GM18867 (cell line): ENCODE data around the gene EFL1.
A peak's percentile ranks its signal among the peaks of the same experiment; 100 is the strongest.
"Not testable (repeated sequence)": the region's sequence is repeated elsewhere in the genome, so short reads cannot be mapped to it uniquely, and the experiment has no call there.

Source experiments
- ATAC-seq: cut with Tn5 transposase; IDR thresholded peaks from one replicate; pipeline ENCODE4 v1.9.1; 2021; ENCODE audit warnings: mild to moderate bottlenecking, moderate library complexity; ENCODE audit not compliant: unreplicated experiment

EFL1 gene

GRCh38 chr15:82262422-82263026 lies at the start of gene EFL1, which contains the start of gene SAXO2:
Gene EFL1 (minus strand): TSS chr15:82262734. CDS start chr15:82261778, 956 bp downstream.
Gene SAXO2 (plus strand): TSS chr15:82262818. CDS start chr15:82262880, 62 bp downstream.
- ATAC-seq, result peak; percentile 97

DNA sequence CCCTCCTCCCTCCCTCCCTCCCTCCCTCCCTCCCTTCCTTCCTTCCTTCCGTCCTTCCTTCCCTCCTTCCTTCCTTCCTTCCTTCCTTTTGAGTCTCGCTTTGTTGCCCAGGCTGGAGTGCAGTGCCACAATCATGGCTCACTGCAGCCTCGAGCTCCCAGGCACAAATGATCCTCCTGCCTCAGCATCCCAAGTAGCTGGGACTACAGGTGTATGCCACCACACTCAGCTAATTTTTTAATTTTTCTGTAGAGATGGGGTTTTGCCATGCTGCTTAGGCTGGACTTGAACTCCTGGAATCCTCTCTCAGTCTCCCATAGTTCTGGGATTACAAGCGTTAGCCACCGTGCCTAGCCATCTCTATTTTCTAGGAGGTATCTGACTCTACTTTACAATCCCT lies 48.8 kb upstream of the EFL1 start:
- ATAC-seq, result not testable (repeated sequence)

DNA sequence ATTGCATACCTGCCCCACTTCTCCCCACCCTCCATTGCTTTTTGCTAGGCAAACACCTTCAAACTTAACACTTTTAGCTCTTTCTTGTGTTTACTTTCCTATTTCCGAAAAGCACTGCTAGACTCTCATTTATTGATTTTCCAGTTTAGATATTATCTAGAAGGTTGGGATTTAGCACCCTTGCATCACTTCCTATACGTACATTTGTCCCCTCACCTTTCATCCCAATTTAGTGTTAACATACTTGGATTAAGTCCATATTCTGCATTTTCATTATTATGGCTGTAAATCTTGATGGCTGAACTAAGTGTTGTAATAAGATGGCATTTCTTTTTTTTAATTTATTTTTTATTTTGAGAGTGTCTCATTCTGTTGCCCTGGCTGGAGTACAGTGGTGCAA lies 47.3 kb upstream of the EFL1 start:
- ATAC-seq, result no peak

DNA sequence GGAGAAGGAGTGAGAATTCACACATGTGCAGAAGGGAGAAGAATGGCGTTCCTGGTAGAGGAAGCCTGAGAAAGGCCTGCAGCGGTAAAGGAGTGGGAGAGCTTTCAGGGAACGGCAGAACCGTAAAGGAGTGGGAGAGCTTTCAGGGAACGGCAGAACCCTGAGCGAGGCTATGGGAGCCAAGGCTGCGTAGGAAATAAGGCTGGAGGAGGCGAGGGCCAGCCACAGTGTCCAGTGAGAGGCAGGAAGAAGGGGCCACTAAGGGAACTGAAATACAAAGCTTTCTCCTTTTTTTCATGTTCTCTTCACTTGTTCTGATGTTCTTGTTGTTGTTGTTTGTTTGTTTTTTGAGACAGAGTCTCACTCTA lies 45.2 kb upstream of the EFL1 start:
- ATAC-seq, result no peak

DNA sequence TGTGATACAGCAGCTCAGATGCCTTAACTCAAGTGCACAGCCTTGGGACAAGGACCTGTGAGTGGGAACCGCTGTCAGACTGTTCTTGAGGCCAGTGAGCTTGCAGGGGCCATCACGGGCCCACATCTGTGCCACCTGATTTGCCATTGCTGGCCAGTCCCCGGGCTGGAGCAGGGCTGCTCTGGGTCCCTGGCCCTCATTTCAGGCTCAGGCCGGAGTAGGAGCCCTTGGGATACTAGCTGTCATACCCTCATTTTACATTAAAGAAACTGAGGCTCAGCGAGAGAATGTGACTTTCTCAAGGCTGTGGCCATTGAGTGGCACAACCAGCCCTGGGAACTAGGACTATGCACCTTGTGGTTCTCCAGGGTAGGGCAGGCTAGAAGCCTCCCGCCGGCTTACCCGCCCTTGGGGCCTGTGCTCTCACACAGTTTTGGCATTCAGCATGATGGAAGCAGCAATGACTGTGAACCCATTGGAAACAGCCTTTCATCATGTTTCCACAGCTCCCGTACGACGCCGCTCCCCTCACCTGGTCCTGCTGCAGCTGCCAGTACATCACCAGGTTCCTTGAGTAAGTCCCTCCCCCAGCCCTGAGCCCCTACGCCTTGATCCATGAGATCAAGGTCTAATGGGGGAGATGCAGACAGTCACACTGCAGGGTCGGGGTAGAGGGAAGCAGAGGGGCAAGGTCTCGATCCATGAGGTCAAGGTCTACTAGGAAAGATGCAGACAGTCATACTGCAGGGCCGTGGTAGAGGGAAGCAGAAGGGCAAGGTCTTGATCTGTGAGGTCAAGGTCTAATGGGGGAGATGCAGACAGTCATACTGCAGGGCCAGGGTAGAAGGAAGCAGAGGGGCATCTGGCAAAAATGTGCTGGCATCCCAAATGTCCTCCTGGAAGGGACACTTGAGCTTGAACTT lies 44.5 kb upstream of the EFL1 start:
- no peak for ATAC-seq

GRCh38 chr15:82305621-82306048 lies 43.1 kb upstream of the EFL1 start:
- no peak for ATAC-seq

DNA sequence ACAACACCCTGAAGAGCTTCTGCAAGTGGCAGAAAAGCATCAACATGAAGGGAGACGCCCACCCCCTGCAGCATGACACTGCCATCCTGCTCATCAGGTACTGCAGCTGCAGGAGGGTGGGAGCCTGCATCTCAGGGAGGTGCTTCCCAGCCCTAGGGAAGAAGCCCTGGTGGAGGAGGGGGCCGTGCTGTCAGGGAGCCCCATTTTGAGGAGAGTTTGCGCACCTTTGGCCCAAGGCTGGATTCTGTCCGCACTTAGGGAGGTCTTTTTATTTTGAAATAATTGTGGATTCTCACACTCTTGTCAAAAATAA lies 42.2 kb upstream of the EFL1 start:
- no peak for ATAC-seq

DNA sequence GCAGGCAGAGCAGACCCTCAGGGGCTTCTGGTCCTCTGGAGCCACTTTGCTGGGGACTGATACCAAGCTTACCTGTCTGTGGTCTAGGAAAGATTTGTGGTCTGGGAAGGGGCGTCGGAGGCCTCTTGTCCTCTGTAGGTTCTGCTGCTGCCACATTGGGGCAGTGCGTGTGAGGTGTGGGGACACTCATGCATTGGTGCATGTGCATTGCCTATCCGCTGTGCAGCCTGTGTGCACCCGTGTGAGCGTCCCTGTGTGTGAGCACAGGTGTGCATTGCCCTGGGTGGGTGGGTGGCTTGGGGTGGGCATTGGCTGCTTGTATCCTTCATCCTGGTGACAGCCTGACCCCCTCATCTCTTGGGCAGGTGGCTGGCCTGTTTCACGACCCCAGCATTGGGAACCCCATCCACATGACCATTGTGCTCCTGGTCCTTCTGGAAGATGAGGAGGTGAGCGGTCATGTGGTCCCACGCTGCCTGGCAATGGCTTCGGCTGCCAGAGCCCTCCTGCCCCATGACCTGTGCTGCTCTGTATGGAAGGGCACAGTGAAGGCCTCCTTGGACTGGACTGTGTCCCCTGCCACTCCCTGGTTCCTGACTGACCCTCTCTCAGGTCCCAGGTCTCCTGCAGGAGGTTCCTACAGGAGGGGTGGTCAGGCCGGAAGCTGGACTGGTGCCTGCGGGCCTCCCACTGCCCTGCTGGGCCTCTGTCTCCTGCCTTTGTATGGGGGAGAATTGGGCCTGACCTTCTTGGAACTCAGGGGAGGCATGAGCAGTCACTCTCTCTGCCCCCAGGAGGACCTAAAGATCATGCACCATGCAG lies 41.6 kb upstream of the EFL1 start:
- ATAC-seq, result no peak

DNA sequence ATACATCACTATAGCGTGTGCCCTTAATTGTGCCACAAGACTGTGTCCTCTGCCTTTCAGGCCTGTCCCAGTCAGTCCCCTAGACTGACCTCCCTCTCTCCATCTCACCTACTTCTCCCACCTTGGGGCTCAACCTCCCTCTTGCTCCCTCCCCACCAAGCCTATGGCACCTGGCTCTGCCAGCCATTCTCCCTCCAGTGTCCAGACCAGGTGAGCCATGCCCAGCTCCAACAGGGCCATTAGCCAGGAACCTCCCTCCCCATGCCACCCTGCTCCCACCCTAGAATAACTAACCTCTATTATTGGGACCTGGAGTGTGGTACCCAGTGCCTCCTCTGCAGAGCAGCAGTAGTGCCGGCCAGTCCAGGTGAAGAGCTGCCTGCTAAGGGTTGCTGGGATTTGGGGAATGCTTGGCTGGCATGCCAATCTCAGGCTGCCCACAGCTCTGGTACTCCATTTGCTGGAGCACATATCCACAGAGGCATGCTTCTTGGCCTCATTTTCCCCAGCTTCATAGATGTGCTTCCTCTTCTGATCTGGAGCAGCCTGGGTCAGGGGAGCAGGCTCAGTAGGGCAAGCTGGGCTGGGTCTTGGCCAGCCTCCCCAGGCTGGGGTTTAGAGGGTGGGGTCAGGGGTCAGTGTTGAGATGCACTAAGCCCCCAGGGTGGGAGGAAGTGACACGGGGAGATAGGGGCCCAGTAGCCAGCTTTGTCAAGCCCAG lies 38.9 kb upstream of the EFL1 start:
- no peak for ATAC-seq

DNA sequence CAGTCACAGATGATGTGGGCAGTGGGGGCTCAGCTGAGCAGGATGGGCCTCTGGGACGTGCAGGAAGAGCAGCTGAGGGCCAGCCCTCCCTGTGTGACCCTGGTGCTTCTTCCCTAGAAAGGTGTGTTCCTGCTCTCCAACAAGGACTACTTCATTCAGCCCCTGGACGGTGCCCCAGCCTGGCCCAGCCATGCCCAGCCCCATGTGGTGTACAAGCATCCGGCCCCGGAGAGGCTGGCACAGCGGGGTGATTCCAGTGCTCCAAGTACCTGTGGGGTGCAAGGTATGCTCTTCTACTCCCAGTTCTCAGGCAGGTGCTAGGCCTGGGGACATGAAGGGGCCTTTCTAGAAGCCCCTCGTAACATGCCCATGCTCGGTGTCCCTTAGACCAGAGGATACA lies 38.3 kb upstream of the EFL1 start:
- no peak for ATAC-seq

- not testable (repeated sequence) for ATAC-seq
Observed at GRCh38 chr15:82300326-82300725, 37.8 kb upstream of the EFL1 start.

DNA sequence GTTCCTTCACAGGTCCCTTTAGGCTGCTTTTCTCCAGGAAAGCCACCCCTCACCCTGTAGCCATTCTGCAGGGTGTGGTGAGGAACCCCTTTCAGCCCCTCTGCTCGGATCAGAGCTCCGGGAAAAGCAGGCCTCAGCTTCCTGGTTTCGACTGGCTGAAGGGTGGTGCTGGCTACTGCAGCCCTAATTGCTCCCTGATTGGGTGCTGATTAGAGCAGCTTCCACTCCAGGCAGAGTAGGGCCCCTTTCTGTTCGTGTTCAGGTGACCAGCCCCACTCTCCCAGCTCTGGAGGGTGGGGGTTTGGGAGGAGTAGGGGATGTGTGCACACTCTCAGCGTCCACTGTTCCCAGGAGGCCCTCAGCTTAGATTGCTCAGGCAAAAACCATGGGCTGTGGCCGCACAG lies 37.0 kb upstream of the EFL1 start:
- ATAC-seq, result not testable (repeated sequence)

DNA sequence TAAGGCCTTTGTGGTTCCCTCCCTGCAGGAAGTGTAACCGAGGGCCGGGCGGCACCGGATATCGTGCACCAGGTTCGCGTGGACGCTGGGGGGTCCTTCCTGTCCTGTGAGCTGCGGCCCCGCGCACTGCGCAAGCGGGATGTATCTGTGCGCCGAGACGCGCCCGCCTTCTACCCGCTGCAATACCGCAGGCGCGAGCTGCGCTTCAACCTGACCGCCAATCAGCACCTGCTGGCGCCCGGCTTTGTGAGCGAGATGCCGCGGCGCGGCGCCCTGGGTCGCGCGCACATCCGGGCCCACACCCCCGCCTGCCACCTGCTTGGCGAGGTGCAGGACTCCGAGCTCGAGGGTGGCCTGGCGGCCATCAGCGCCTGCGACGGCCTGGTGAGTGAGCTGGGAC lies 36.0 kb upstream of the EFL1 start:
- no peak for ATAC-seq

GRCh38 chr15:82298032-82298431 lies 35.5 kb upstream of the EFL1 start:
- ATAC-seq, result no peak

DNA sequence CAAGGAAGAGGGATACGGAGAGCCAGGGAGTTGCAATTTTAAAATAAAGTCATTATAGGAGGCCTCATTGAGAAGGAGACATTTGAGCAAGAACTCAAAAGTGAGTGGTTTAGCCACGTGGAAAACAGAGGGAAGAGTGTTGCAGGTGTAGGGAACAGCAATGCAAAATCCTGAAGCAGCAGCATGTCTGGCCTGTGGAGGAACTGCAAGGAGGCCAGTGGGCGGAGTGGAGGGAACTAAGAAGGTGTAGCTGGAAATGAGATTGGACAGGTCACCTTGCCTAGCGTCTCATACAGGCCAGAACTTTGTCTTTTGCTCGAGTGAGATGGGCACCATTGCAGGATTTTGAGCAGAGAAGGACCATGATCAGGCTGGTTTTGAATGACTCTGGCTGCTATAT lies 35.0 kb upstream of the EFL1 start:
- ATAC-seq, result no peak

DNA sequence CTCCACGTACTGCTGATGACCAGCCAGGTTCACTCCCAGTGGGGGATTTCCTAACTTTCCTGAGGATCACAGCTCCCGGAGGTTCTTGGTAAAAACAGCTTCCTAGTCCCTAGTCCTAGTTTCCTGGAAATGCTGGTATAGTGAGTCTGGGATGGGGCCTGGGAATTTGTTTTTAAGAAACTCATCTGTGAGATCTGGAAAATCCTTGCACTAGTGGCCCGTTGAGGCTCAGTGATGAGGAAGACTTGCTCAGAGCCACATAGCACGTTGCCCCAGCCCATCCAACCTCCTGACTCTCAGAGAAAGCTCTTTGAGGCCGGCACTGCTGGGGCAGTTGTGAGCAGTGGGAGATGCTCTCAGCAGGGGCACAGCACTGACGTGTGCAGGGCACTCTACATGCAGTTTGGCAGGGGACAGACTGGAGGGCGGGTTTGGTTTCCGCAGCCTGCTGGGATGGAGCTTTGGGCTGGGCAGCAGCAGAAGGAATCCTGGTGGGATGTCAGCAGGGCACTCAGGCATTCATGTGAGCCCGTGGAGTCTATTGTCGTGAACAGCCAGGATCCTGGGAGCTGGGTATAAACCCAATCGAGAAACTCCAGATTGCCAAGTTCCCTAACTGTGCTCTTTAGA lies 31.6 kb upstream of the EFL1 start:
- no peak for ATAC-seq

GRCh38 chr15:82292271-82292670 lies 29.7 kb upstream of the EFL1 start:
- no peak for ATAC-seq

GRCh38 chr15:82288202-82288601 lies 25.7 kb upstream of the EFL1 start:
- ATAC-seq, result not testable (repeated sequence)

- ATAC-seq, result peak; percentile 93
Observed at GRCh38 chr15:82286475-82286874, 23.9 kb upstream of the EFL1 start.

DNA sequence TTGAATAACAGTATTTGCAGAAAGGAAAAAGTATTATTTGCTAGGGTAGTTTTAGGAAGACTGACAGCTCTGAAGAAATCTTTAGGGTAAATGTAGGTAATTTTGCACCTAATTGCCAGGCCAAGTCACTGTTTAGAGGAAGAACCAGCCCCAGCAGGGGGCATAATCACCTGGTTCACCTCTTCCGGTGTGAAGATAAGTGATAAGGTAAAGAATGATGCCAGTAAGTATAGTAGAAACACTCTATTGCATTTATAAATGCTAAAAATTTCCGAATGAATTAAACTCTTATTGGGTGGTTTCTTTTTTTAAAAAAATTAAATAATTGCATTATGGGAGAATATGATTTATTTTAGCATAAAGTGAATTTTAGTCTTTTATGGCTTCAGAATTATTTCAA lies 21.8 kb upstream of the EFL1 start:
- not testable (repeated sequence) for ATAC-seq
